ENCODE data around the gene KIF21B.

Gene KIF21B

GRCh38 chr1:201016943-201017827 lies 6.3 kb downstream of the KIF21B start:
- TF ChIP-seq CTCF (IDR thresholded peaks at IDR 0.05; ENCODE audit: low read depth, low read length): no peak
- DNase-seq (ENCODE audit: low read depth, low spot score): no peak
- no peak overlapping the region for H3K4me3 ChIP-seq (ENCODE audit: low read depth, low read length)
- in situ Hi-C loops (cut with HindIII; ENCODE audit: low sequenced_read_pairs): no loop called here

GRCh38 chr1:201016211-201016651 lies 7.3 kb downstream of the KIF21B start:
- TF ChIP-seq CTCF (IDR thresholded peaks at IDR 0.05; ENCODE audit: low read depth, low read length): no peak
- peak; percentile 26 for DNase-seq (ENCODE audit: low read depth, low spot score)
- H3K4me3 ChIP-seq (ENCODE audit: low read depth, low read length): no peak overlapping the region
- in situ Hi-C loops (cut with HindIII; ENCODE audit: low sequenced_read_pairs): no loop called here

GRCh38 chr1:201015551-201016091 lies 7.9 kb downstream of the KIF21B start:
- in situ Hi-C loops (cut with HindIII; ENCODE audit: low sequenced_read_pairs): no loop called here
- H3K4me3 ChIP-seq (ENCODE audit: low read depth, low read length): no peak overlapping the region
- no peak for DNase-seq (ENCODE audit: low read depth, low spot score)

DNA sequence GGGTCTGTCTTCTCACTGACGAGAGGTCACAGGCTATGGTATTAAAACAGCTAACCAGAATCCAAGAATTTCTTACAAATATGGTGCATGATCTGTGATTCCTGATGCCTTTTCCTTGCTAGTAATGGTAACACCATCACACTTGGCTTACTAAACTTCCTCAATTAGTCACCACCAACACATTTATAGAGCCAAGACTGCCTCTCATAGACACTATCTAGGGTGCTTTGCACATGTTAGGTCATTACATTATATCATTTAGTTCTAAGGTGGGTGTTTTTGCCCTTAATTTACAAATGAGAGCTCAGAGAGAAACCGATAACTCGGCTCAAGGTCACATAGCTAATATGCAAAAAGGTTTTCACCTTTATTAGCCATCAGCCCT lies 8.7 kb downstream of the KIF21B start:
- DNase-seq (ENCODE audit: low read depth, low spot score): no peak
- no peak for TF ChIP-seq CTCF (IDR thresholded peaks at IDR 0.05; ENCODE audit: low read depth, low read length)
- H3K4me3 ChIP-seq (ENCODE audit: low read depth, low read length): no peak overlapping the region
- in situ Hi-C loops (cut with HindIII; ENCODE audit: low sequenced_read_pairs): no loop called here

More at GRCh38 chr1:201015551-201016091, 7.9 kb downstream of the KIF21B start:
- TF ChIP-seq CTCF (IDR thresholded peaks at IDR 0.05; ENCODE audit: low read depth, low read length): no peak

DNA sequence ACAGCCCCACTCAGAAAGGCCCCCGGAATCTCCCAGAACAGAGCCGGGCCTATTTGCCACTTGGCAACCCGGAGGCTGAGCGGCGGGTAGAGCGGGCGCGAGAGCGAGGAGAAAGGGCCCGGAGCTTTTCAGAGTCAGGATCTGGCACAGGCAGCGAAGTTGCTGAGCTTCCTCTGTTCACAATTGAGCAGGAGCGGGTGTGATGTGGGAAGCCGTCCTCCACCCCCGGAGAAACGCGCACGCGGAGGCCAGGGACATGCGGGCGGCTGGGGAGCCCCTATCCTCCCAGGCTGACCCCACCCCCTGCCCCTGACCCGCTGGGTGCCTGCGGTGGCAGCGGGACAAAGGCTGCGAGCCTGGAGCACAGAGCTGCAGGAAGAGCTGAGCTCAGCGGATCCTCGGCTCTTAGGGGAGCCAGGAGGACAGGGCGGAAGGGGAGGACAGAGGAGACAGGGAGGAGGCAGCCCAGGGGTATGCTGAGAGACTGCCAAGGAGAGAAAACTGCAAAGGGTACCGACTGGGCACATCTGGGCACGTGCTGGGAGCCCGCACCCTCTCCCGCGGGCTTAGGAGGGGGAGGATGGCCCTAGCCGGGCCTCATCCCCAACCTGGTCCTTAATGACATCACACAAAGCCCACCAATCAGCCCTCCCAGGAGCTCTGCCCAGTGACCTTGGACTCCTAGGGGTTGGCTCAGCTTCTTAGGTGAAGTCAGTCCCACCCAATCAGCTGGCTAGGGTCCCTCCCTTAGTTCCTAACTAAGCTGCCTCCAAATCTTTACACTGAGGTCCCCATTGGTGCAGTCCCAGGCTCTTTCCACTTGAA lies 9.3 kb downstream of the KIF21B start:
- TF ChIP-seq CTCF (IDR thresholded peaks at IDR 0.05; ENCODE audit: low read depth, low read length): no peak
- in situ Hi-C loops (cut with HindIII; ENCODE audit: low sequenced_read_pairs): no loop called here
- H3K4me3 ChIP-seq (ENCODE audit: low read depth, low read length): no peak overlapping the region
- no peak for DNase-seq (ENCODE audit: low read depth, low spot score)

GRCh38 chr1:201013031-201013485 lies 10.5 kb downstream of the KIF21B start:
- H3K4me3 ChIP-seq (ENCODE audit: low read depth, low read length): no peak overlapping the region
- DNase-seq (ENCODE audit: low read depth, low spot score): no peak
- in situ Hi-C loops (cut with HindIII; ENCODE audit: low sequenced_read_pairs): no loop called here
- TF ChIP-seq CTCF (IDR thresholded peaks at IDR 0.05; ENCODE audit: low read depth, low read length): no peak

All from astrocyte of the spinal cord (primary cell).